Keratinocyte (primary cell): ENCODE results near the gene CDH22. TPM values are rescaled to one million over a fixed set of nuclear protein-coding genes. Genes with fewer than 3 reads are reported as not detected.

Experiments
- DNase-seq: peaks from one replicate; pipeline ENCODE4 v3.0.0-alpha.2; 2011; ENCODE audit warnings: low read depth, missing footprints, low spot score
- FAIRE-seq: peaks from 2 replicates; lab custom pipeline; 2011; peaks lifted over from hg19 to GRCh38; lab: Jason Lieb, UNC
- H2AFZ ChIP-seq: 2 replicates; pipeline ENCODE4 v1.6.0; 2012; ENCODE audit warnings: low read length, control low read depth, inconsistent platforms; ENCODE audit not compliant: control insufficient read depth
- H3K27ac ChIP-seq: 2 replicates; pipeline ENCODE4 v1.5.1; 2011; ENCODE audit warnings: low read length; ENCODE audit not compliant: control insufficient read depth, insufficient read depth
- H3K27me3 ChIP-seq: 3 replicates; pipeline ENCODE4 v1.6.0; 2011; ENCODE audit warnings: low read length; ENCODE audit not compliant: control insufficient read depth, insufficient read depth; ENCODE audit errors: extremely low read depth
- H3K36me3 ChIP-seq, 2 experiments: 2 replicates in 1 of 2; 3 replicates in 1 of 2; pipeline ENCODE4 v1.5.1; 2011; ENCODE audit warnings: low read length in 2 of 2, mild to moderate bottlenecking in 1 of 2; ENCODE audit not compliant: control insufficient read depth in 2 of 2, insufficient read depth in 2 of 2; ENCODE audit errors: extremely low read depth in 1 of 2
- H3K4me1 ChIP-seq: 3 replicates; pipeline ENCODE4 v1.5.1; 2011; ENCODE audit warnings: low read length; ENCODE audit not compliant: control insufficient read depth, insufficient read depth; ENCODE audit errors: extremely low read depth
- H3K4me2 ChIP-seq: 3 replicates; pipeline ENCODE4 v1.6.0; 2011; ENCODE audit warnings: low read depth, low read length; ENCODE audit not compliant: control insufficient read depth, insufficient read depth; ENCODE audit errors: extremely low read depth
- H3K4me3 ChIP-seq, 3 experiments: fragments of 200-600 bp in 1 of 3; sonication (generic) in 1 of 3; 2 replicates in 2 of 3; 3 replicates in 1 of 3; pipeline ENCODE4 v1.5.1; 2011 to 2016; ENCODE audit warnings: low read length in 3 of 3, mild to moderate bottlenecking in 3 of 3, control low read depth in 2 of 3, inconsistent platforms in 1 of 3, low read depth in 1 of 3, mixed read lengths in 1 of 3, mixed run types in 1 of 3, moderate library complexity in 1 of 3; ENCODE audit not compliant: control insufficient read depth in 2 of 3, insufficient read depth in 2 of 3; ENCODE audit errors: extremely low read depth in 1 of 3
- H3K79me2 ChIP-seq: 2 replicates; pipeline ENCODE4 v1.6.0; 2012; ENCODE audit warnings: low read length; ENCODE audit not compliant: control insufficient read depth, insufficient read depth
- H3K9ac ChIP-seq: 3 replicates; pipeline ENCODE4 v1.6.0; 2011; ENCODE audit warnings: low read length; ENCODE audit not compliant: control insufficient read depth, insufficient read depth; ENCODE audit errors: extremely low read depth
- H3K9me1 ChIP-seq: 3 replicates; pipeline ENCODE4 v1.6.0; 2011; ENCODE audit warnings: low read length; ENCODE audit not compliant: control insufficient read depth, insufficient read depth; ENCODE audit errors: extremely low read depth
- H3K9me3 ChIP-seq: 2 replicates; pipeline ENCODE4 v1.5.1; 2012; ENCODE audit warnings: low read depth, low read length; ENCODE audit not compliant: control insufficient read depth
- H4K20me1 ChIP-seq: 3 replicates; pipeline ENCODE4 v1.6.0; 2011; ENCODE audit warnings: low read length; ENCODE audit not compliant: control insufficient read depth, insufficient read depth; ENCODE audit errors: extremely low read depth
- EZH2 ChIP-seq: IDR thresholded peaks from one replicate; pipeline ENCODE4 v1.6.1; 2012; ENCODE audit warnings: inconsistent platforms, mild to moderate bottlenecking, low read length, moderate library complexity
- dilution Hi-C: fragments of 300-500 bp; cut with MboI; formaldehyde crosslinking; loops from one replicate; pipeline ENCODE4 v1.7.0; 2020; ENCODE audit warnings: low sequenced_read_pairs; ENCODE audit not compliant: extremely low pct_ligation_motif_present
- polyA plus RNA-seq, 5 experiments: library from polyadenylated mRNA; depleted of rRNA in 3 of 5; stranded (reverse) in 3 of 5; stranded (forward) in 1 of 5; unstranded in 1 of 5; fragments of >200 nt; gene quantifications; 1 replicate in 1 of 5; 2 replicates in 3 of 5; 3 replicates in 1 of 5; pipeline versions ENCODE4 v1.2.1 to v1.2.3, GENCODE V29; 2011 to 2012; ENCODE audit warnings: missing spikeins in 2 of 5, low read depth in 1 of 5, low replicate concordance in 1 of 5
- TF ChIP-seq, protein P1 (sequence below), 3 experiments: IDR thresholded peaks in 1 of 3; conservative IDR thresholded peaks in 1 of 3; optimal IDR thresholded peaks in 1 of 3; 2 replicates in 2 of 3; 3 replicates in 1 of 3; pipeline versions ENCODE3 to v1.5.1; 2011; ENCODE audit warnings: low read length in 3 of 3, mild to moderate bottlenecking in 3 of 3, moderate library complexity in 2 of 3, control low read depth in 1 of 3, inconsistent platforms in 1 of 3; ENCODE audit not compliant: insufficient read depth in 2 of 3; ENCODE audit errors: extremely low read depth in 1 of 3

CDH22 gene
- polyA plus RNA-seq, 1 donor (not counting 4 experiments of a cell fraction or from before 2014, with no cell fraction given): not detected

DNA sequence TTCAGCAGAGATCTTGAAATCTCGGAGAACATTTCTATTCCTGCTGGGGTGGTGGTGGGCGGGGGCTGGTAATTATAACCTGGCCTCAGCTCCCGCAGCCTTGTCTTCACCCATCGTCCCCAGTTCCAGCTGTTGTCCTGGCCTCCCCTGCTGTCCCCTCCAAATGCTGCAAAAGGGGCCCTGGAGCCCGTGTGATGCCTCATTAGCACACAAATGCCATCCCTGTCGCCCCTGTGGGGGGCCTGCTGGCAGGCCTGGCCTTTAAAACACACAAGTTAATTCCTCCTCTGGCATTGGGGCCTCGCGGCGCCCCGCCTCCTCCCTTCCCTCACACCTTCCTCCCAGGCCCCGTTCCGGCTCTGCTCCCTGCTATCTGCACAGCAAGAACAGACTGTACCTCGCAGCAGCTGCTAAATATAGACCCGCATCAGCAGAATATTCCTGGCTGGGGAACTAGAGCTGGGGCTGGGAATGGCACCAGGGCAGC is 85.7 kb downstream of the CDH22 start:
- DNase-seq (no peak), FAIRE-seq (no peak)
- H4K20me1 ChIP-seq: no peaks in the 10 kb centered on the region
- no peak overlapping the region for H3K4me2 ChIP-seq
- TF ChIP-seq, protein P1, sequence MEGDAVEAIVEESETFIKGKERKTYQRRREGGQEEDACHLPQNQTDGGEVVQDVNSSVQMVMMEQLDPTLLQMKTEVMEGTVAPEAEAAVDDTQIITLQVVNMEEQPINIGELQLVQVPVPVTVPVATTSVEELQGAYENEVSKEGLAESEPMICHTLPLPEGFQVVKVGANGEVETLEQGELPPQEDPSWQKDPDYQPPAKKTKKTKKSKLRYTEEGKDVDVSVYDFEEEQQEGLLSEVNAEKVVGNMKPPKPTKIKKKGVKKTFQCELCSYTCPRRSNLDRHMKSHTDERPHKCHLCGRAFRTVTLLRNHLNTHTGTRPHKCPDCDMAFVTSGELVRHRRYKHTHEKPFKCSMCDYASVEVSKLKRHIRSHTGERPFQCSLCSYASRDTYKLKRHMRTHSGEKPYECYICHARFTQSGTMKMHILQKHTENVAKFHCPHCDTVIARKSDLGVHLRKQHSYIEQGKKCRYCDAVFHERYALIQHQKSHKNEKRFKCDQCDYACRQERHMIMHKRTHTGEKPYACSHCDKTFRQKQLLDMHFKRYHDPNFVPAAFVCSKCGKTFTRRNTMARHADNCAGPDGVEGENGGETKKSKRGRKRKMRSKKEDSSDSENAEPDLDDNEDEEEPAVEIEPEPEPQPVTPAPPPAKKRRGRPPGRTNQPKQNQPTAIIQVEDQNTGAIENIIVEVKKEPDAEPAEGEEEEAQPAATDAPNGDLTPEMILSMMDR (optimal IDR thresholded peaks at IDR 0.05 in 1 of 3, IDR thresholded peaks at IDR 0.05 in 1 of 3, conservative IDR thresholded peaks at IDR 0.05 in 1 of 3; ENCODE audit: extremely low read depth in 1 of 3, insufficient read depth in 2 of 3, low read length in 3 of 3): no peak
- TF ChIP-seq EZH2: no peak
- dilution Hi-C loops: no loop called here
- H2AFZ ChIP-seq: no peak overlapping the region
- H3K36me3 ChIP-seq: no peaks in the 10 kb centered on the region
- H3K79me2 ChIP-seq: no peaks in the 10 kb centered on the region
- H3K4me1 ChIP-seq: no peaks in the 10 kb centered on the region
- H3K9ac ChIP-seq: no peak overlapping the region
- H3K9me1 ChIP-seq: no peaks in the 10 kb centered on the region
- no peak overlapping the region for H3K4me3 ChIP-seq
- no peaks in the 10 kb centered on the region for H3K9me3 ChIP-seq
- peaks cover 3% of the 10 kb centered on the region for H3K27me3 ChIP-seq
- no peak overlapping the region for H3K27ac ChIP-seq

GRCh38 chr20:46221256-46221833 is 87.0 kb downstream of the CDH22 start:
- no peaks in the 10 kb centered on the region for H3K79me2 ChIP-seq
- H4K20me1 ChIP-seq: no peaks in the 10 kb centered on the region
- no peak overlapping the region for H3K4me2 ChIP-seq
- H2AFZ ChIP-seq: no peak overlapping the region
- no peaks in the 10 kb centered on the region for H3K36me3 ChIP-seq
- no peak for DNase-seq
- no peaks in the 10 kb centered on the region for H3K4me1 ChIP-seq
- no peak overlapping the region for H3K9ac ChIP-seq
- H3K27me3 ChIP-seq: peaks cover 3% of the 10 kb centered on the region
- dilution Hi-C loops: no loop called here
- no peak overlapping the region for H3K27ac ChIP-seq
- TF ChIP-seq, protein P1 (optimal IDR thresholded peaks at IDR 0.05 in 1 of 3, IDR thresholded peaks at IDR 0.05 in 1 of 3, conservative IDR thresholded peaks at IDR 0.05 in 1 of 3; ENCODE audit: extremely low read depth in 1 of 3, insufficient read depth in 2 of 3, low read length in 3 of 3): no peak
- no peak for TF ChIP-seq EZH2
- no peak overlapping the region for H3K4me3 ChIP-seq
- no peaks in the 10 kb centered on the region for H3K9me3 ChIP-seq
- H3K9me1 ChIP-seq: no peaks in the 10 kb centered on the region
- no peak for FAIRE-seq
